GM19452 (cell line): ENCODE results near the gene ZFY.

Experiments used
- ATAC-seq: cut with Tn5 transposase; IDR thresholded peaks from one replicate; pipeline ENCODE4 v1.9.1; 2021; ENCODE audit not compliant: unreplicated experiment

Gene ZFY

DNA sequence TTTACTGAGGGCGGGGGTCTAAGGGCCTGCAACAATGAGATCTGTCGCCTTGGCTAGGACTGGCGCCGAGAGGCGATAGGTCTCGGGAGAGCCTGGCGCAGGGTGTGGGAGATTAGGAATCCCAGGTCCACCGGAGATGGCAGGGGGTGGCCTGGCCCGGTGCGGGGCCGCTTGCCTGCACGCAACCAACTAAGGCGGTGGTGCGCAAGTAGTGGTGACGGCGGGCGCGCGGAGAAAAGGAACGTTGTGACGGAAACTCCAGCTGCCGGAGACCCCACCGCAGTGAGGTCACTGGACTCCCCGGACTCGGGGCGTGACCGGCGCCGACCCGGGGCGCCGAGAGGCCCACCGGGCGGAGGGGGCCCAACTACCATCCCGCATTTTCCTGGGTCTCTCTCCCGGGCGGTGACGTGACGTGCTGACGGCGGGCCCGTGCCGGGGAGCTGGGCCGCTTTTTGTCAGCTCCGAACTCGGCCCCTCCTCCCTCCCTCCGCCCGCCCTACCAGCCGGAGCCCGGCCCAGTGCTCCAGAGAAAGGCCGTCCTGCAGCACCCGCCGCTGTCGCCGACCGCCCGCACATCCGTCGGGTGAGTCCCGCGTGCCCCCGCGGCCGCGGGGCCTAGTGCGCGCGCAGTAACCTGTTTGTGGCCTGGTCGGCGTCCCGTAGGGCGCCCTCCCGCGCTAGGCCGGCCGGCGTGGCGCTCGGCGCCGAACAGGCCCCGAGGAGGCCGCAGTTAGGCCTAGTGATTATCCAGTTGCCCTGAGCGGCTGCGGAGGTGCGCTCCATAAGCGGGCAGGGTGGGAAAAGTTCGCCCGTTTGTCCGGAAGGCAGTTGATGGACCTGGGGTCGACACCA is at the start of gene ZFY:
ZFY (plus strand) TSS at position 521 of the 855 bp plus-strand sequence. CDS start 18,556 bp downstream, outside the sequence.
- ATAC-seq = peak; percentile 37

DNA sequence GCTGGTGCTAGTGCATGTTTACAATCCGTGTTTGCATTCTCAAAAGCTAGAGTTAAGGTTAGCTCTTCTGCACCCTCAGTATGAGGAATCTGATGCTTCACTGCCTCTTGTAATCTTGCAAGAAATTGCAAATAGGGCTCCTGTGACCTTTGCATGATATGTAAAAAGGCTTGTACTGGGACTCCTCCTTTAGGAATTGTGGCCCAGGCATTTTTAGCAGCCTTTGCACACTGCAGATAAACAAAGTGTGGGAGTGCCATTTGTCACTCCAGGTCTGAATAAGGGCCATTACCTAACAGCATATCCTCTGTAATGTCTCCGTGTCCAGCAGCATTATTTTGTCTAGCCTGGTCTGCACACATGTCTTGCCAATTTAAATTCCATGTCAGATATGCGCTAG is 49.3 kb upstream of the ZFY start:
- ATAC-seq = no peak

DNA sequence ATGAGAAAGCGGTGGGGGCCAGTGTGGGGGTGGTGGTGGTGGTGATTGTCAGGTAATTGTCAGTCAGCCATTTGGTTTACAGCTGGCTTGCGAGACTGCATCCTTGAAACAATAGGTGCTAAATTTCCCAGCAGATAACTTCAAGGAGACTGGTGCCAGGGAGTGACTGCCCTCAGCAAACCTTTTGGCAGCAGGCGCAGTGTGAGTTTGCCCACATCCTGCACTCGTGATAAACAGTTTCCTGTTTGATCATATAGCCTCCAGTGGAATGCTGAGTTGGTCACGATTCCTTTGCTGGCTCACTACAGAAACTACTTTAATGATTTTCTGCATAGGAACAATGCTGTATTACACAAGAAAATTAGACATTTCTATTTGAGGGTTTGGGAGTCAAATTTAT is 47.8 kb upstream of the ZFY start:
- peak; percentile 18 for ATAC-seq

DNA sequence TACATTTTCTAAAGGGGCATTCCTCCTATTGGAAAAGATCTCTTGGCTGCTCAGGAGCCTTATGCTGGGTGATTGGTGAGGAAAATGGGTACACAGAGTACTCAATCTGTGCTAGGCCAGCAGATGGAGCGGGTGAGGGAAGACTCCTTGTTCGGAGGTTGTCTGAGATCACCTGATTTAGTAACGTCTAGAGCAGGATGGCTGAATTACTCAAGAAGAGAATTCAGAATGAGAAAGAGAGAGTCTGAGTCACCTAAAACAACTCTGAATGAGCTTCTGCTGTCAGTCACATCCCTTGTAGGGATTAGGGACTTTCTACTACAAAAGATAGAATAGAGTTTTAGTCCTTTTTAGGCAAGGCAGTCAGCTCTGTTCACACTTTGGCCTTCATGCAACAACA is 47.2 kb upstream of the ZFY start:
- peak; percentile 82 for ATAC-seq

DNA sequence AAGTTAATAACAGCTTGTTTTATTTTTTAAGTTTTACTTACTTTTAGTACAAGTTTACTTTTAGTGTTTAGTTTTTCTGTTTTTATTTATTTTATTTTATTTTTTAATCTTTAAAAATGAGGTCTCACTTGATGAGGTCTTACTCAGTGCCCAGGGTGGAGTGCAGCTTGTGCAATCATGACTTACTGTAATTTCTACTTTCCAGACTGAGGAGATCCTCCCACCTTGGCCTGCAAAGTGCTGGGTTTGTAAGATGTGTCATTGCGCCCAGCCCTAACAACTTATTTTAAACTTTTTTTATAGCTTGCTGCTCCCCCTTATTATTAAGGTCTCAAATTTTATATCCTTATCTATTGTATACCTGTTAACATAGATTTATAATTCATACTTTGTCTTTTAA is 41.7 kb upstream of the ZFY start:
- ATAC-seq = no peak

DNA sequence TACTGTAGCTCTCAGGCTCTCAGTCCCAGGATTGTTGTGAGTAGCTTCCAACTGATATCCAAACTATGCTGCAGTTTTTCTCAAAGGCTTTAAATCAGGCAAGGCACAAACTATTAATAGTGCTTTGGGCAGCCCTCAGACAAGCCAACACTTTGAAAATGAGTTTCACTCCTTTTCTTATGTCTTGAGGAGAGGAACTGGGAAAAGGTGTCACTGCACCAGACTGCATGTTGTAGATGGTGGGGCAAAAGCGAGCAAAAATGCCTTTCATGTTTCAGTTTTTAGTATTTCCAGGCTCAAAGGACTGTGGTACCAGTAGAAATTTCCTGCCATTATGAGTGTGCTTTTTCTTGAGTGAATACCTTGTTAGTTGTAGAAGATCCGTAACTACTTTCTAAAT is 39.1 kb upstream of the ZFY start:
- peak; percentile 43 for ATAC-seq

DNA sequence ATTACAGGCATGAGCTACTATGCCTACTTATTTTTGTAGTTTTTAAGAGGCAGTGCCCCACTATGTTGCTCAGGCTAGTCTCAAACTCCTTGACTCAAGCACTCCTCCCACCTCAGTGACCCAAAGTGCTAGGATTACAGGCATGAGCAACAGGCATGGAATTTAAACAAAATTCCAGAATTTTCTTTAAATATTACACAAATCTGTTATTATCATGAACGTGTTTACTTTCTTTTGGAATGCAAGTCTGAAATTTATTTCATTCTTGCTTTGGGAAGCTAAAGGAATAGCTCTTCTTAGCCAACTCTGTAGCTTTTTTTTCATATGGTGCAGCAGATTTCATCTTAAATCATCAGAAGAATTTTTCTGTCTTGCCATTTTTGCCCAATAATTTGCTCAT is 27.8 kb upstream of the ZFY start:
- ATAC-seq = no peak

DNA sequence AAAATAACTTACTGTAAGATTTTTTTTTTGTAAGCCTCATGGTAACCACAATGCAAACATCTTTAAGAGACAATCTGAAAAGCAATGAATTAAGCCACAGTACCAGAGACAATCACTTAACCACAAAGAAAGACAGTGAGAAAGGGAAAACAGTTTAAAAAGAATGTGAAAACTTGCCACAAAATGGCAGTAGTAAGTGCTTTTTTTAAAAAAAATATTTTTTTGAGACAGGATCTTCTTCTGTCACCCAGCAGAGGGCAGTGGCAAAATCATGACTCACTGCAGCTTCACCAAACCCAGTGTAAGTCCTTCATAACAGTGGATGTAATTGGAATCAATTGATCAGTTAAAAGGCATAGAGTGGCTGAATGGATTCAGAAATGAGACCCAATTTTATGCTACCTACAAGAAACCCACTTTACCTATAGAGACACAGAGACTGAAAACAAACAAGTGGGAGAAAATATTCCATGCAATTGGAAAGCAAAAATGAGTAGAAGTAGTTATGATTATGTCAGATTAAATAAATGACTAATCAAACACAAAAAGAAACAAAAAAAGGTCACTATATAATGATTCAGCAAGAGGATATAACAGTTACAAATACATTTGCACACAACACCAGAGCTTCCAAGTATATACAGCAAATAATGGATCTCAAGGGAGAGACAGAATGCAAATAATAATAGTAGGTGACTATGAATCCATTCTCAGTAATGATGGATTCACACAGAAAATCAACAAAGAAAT is 21.9 kb upstream of the ZFY start:
- peak; percentile 63 for ATAC-seq

DNA sequence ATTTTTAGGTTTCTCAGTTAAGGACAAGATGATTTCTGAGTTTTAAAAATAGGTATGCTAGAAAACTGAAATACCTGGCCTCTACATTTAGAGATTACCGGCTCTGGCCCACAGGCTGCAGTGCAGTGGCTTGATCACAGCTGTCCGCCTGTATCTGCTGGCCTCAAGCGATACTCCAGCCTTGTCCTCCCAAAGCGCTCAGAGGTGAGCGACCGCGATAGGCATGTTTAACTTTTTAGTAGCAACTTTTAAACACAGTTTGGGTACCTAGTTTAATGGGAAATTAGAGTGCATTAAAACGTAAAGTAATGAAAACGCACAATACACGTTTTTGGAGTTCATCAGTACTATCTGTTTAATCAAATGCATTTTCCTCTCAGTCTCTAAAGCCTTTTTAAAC is 1.1 kb upstream of the ZFY start:
- ATAC-seq = no peak

DNA sequence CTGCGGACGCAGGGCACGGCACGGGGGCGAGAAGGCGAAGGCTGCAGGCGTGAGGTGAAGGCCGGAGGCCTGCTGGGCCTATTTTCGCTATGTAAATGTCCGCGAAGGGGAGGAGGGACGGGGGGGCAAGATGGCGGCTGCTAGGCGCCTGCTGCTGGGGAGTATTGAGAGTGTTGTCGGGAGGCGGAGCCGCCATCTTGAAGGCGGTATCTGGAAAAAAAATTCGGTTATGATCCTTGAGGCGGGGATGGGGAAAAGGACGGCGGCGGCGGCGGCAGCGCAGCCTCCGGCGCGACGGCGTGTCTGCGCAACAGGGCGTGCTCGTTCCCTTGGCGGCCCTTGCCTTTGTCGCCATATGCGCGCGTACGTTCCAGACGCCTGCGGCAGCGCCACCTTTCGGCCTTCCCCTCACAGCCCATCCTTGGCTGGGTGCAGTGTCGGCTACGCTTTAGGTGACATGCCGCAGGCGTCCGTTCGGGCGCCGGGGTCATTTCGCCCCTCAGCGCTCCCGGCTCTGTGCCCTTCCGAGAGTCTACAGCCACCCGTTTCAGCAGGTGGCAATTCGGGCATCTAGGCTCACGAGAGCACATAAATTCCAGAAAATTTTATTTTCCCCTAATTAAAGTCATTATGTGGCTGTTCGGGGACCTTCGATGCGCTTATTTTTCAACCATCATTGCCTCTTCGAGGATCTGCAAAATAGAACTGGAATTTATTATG is 695 bp downstream of the ZFY start:
- peak; percentile 75 for ATAC-seq

DNA sequence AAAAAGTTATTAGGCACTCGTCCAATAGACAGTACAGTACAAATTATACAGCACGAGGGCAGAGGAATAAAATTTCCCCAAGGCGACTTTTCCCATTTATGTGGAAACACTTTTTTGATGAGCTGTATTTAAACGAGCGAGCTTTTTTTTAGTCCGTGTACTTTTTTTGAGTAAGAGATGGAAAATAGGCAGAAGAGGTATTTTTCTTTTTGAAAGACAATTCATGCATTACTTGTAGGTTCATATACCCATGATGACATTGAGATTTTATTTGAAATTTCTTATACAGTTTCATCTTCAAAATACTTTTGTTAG is 1.2 kb downstream of the ZFY start:
- ATAC-seq = no peak

DNA sequence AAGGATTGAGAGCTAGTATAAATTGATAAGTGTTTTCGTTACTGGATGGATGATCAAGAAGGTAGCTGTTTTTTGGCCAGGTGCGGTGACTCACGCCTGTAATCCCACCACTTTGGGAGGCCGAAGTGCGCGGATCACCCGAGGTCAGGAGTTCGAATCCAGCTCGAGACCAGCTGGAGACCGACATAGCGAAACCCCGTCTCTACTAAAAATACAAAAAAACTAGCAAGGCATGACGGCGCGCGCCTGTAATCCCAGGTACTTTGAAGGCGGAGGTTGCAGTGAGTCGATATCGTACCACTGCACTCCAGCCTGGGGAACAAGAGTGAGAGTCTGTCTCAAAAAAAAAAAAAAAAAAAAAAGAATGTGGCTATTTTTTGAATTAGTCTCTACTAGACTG is 2.0 kb downstream of the ZFY start:
- ATAC-seq = no peak

DNA sequence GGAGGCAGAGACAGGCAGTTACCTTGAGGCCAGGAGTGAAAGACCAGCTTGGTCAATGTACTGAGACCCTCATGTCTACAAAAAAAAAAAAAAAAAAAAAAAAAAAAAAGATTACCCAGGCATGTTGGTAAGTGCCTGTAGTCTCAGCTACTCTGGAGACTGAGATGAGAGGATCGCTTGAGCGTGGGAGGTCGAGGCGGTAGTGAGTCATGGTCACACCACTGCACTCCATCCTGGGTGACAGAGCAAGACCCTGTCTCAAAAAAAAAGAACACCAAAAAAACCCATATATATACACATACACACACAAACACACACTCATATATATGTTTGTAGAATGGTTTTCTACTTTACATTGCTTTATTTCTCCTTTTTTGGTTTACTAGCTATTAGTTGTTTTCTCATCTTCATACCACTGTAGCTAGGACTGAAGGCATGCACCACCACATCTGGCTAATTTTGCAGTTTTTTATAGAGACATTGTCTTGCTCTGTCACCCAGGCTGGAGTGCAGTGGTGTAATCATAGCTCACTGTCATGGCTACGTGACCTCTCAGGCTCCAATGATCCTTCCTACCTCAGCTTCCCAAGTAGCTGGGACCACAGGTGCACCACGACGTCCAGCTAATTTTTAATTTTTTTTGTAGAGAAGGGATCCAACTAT is 14.5 kb downstream of the ZFY start:
- ATAC-seq = peak; percentile 76

DNA sequence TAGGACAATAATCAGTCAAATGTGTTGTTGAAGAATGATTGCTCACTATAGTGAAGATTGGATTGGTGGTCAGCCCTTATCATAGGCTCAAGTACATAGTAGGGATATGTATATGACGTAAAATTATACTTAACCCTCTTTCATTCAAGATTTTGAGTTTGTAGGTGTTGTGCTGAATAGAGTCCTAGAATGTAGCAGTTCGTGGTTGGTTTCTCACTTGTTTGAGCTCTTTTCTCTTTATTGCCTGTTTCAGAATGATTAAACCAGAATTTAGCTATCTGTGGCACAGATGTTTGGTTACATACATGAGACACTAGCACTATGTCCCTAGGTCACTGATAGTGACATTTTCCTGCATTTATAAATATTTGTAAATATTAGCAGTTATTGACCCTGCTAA is 15.5 kb downstream of the ZFY start:
- peak; percentile 43 for ATAC-seq

DNA sequence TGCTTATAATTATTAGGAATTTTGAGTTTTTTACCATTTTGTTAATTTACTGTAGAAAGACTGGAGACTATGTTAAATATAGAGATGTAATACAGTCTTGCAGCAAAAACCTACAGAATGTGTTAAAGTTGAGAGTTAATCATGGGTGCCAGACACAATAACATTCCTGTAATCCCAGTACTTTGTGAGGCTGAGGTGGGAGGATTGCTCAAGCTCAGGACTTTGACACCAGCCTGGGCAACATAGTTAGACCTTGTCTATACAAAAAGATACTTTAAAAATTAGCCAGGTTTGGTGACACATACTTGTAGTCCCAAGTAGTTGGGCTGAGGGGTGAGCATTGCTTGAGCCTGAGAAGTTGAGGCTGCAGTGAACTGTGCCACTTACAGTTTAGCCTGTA is 17.7 kb downstream of the ZFY start:
- no peak for ATAC-seq

DNA sequence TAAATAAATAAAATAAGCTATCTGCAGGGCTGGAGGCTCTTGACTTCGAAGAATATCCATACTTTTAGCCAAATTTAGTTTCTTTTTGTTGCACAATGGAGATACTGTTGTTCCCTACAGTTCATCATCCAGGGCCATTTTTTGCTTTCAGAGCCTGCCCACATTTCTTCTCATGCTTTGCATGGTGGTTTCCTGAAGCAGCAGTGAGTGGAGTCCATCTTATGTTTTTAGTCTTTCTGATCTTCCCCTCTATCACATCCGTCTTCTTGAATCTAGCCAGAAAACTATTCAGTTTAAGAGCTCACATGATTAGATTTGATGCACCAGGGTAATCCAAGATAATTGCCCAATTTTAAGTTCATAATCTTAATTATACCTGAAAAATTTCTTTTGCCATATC is 19.6 kb downstream of the ZFY start:
- no peak for ATAC-seq

DNA sequence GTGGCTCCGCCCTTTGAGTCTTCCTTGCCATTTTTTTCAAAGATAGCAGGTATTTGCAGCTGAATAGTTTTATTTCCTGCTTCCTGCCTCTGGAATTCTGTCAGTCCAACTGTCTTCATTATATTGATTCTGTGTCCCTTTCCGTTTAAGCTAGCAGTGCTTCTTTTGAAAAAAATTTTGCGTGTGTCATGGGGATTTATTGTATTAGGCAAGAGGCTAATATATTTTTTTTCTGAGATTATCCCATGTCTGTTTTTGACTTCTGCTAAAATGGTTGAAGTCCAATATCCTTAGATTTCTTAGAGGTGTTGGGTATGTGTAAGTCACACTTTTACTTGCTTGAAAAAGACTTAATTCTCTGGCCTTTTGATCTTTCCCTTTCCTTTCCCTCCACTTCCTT is 20.4 kb downstream of the ZFY start:
- no peak for ATAC-seq

DNA sequence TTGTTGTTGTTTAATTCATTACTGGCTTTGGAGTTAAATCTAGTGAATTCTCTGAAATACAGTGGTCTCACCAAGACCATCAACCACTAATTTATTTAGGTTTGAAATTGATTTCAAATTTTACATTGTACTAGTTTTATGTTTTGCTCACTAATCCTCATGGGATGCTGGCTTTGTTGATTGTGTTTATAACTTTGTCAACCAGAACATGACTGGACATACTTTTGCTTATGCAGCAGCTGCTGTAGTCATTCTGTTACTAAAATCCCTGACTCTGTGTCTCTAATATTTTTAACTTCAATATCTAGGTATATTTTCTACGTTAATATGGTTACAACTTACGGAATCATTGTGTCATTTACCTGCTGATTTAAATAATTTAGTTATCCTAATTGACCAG is 26.9 kb downstream of the ZFY start:
- no peak for ATAC-seq

DNA sequence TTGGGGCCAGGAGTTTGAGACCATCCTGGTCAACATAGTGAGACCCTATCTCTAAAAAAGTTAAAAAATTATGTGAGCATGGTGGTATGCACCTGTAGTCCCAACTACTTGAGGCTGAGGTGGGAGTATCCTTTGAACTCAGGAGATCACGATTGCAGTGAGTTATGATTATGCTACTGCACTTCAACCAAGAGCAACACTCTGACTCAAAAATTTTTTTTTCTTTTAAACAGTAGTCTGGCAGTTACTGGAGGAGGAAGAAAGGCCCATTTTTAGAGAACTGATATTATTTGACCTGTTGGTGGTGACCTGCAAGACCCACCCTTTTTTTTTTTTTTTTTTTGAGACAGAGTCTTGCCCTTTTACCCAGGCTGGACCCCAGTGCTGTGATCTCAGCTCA is 29.6 kb downstream of the ZFY start:
- no peak for ATAC-seq

DNA sequence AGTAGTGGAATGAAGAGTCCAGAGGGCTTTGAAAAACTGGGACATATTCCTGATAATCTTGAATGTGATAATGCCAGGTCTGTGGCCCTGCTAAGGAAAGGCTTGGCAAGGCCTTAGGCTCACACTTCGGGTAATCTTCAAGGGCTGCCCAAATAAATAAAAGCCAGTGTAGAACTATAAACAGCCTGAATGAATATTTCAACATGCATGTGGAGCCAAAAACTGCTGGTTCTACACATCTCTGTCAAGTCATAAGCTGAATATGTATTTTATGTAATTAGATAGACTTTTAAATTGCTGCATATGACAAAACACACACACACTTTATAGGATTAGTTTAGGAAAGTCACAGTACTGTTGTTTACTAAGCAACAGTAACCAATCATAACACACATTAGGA is 30.4 kb downstream of the ZFY start:
- no peak for ATAC-seq

DNA sequence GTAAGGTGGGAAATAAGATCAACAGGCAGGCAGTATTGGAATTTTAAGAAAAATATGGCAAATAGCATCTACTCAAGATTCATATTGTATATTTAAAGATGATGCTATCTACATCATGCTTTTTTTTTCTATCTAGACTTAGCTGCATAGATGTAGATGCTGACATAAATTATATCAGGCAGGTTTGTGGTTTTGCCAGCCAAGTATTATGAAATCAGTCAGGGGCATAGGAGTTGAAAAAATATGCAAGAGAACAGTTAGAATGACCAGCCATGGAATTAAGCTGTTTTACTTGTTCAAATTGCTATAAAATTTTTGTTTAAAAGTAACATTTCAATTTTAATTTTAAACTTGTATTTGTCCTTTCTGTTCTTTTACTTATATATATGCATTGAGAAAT is 34.4 kb downstream of the ZFY start:
- no peak for ATAC-seq
